ENCODE measurements around the gene DOCK2. TPM values are rescaled to one million over a fixed set of nuclear protein-coding genes. Genes with fewer than 3 reads are reported as not detected.
"Not testable (repeated sequence)": the region's sequence is repeated elsewhere in the genome, so short reads cannot be mapped to it uniquely, and the experiment has no call there.

The DOCK2 gene
- total RNA-seq, 1 experiment from 2014 or later = 0.20 TPM

- no peaks in the 10 kb centered on the region for H3K4me1 ChIP-seq
- H3K36me3 ChIP-seq = no peaks in the 10 kb centered on the region
- H3K9me3 ChIP-seq (replicated peaks) = no peaks in the 10 kb centered on the region
- no peak overlapping the region for H3K4me3 ChIP-seq
- DNase-seq = no peak
- H3K27ac ChIP-seq = no peak overlapping the region
- H3K27me3 ChIP-seq = 0 out of 2 replicates have a peak, but pooled peaks cover 5% of the 10 kb centered on the region
Observed at GRCh38 chr5:169756071-169756765, 119.1 kb downstream of the DOCK2 start.

GRCh38 chr5:169757016-169757415 lies 119.9 kb downstream of the DOCK2 start:
- H3K27me3 ChIP-seq = 0 out of 2 replicates have a peak, but pooled peaks cover 5% of the 10 kb centered on the region
- H3K9me3 ChIP-seq (replicated peaks) = no peaks in the 10 kb centered on the region
- no peak for DNase-seq
- no peak overlapping the region for H3K27ac ChIP-seq
- no peaks in the 10 kb centered on the region for H3K36me3 ChIP-seq
- H3K4me3 ChIP-seq = no peak overlapping the region
- H3K4me1 ChIP-seq = no peaks in the 10 kb centered on the region

- no peaks in the 10 kb centered on the region for H3K9me3 ChIP-seq (replicated peaks)
- no peaks in the 10 kb centered on the region for H3K36me3 ChIP-seq
- 0 out of 2 replicates have a peak, but pooled peaks cover 3% of the 10 kb centered on the region for H3K27me3 ChIP-seq
- no peak overlapping the region for H3K27ac ChIP-seq
- DNase-seq = no peak
- H3K4me1 ChIP-seq = no peaks in the 10 kb centered on the region
- H3K4me3 ChIP-seq = no peak overlapping the region
Observed at GRCh38 chr5:169758886-169759285, 121.8 kb downstream of the DOCK2 start.

- Histone ChIP-seq H3K9me3 (replicated peaks) (no peaks in the 10 kb centered on the region), H3K4me3 (no peak overlapping the region), H3K27ac (no peak overlapping the region), H3K4me1 (no peaks in the 10 kb centered on the region), H3K27me3 (0 out of 2 replicates have a peak, but pooled peaks cover 3% of the 10 kb centered on the region), H3K36me3 (no peaks in the 10 kb centered on the region)
- no peak for DNase-seq
Observed at GRCh38 chr5:169760229-169760628, 123.2 kb downstream of the DOCK2 start.

GRCh38 chr5:169762338-169763095 lies 125.4 kb downstream of the DOCK2 start:
- H3K36me3 ChIP-seq = no peaks in the 10 kb centered on the region
- no peak overlapping the region for H3K4me3 ChIP-seq
- H3K27ac ChIP-seq = no peak overlapping the region
- H3K9me3 ChIP-seq (replicated peaks) = no peaks in the 10 kb centered on the region
- H3K27me3 ChIP-seq = no peaks in the 10 kb centered on the region
- no peak for DNase-seq
- H3K4me1 ChIP-seq = no peaks in the 10 kb centered on the region

GRCh38 chr5:169763376-169764017 lies 126.4 kb downstream of the DOCK2 start:
- Histone ChIP-seq H3K9me3 (replicated peaks) (no peaks in the 10 kb centered on the region), H3K4me3 (no peak overlapping the region), H3K27ac (no peak overlapping the region), H3K36me3 (no peaks in the 10 kb centered on the region), H3K4me1 (no peaks in the 10 kb centered on the region), H3K27me3 (no peaks in the 10 kb centered on the region)
- DNase-seq = no peak

- Histone ChIP-seq H3K27me3 (no peaks in the 10 kb centered on the region), H3K36me3 (no peaks in the 10 kb centered on the region), H3K4me1 (no peaks in the 10 kb centered on the region), H3K9me3 (replicated peaks) (no peaks in the 10 kb centered on the region), H3K4me3 (no peak overlapping the region), H3K27ac (no peak overlapping the region)
- DNase-seq = no peak
Observed at GRCh38 chr5:169764018-169764378, 126.9 kb downstream of the DOCK2 start.

GRCh38 chr5:169765176-169765996 lies 128.3 kb downstream of the DOCK2 start:
- Histone ChIP-seq H3K9me3 (replicated peaks) (no peaks in the 10 kb centered on the region), H3K4me1 (no peaks in the 10 kb centered on the region), H3K36me3 (no peaks in the 10 kb centered on the region), H3K27me3 (no peaks in the 10 kb centered on the region), H3K27ac (no peak overlapping the region), H3K4me3 (no peak overlapping the region)
- no peak for DNase-seq

- not testable (repeated sequence) for H3K27ac ChIP-seq; H3K36me3 ChIP-seq; H3K27me3 ChIP-seq; DNase-seq; H3K4me3 ChIP-seq; H3K4me1 ChIP-seq; H3K9me3 ChIP-seq (replicated peaks)
Observed at GRCh38 chr5:169766943-169767342, 129.9 kb downstream of the DOCK2 start.

- H3K4me3 ChIP-seq = no peak overlapping the region
- no peak for DNase-seq
- H3K4me1 ChIP-seq = no peaks in the 10 kb centered on the region
- H3K27me3 ChIP-seq = no peaks in the 10 kb centered on the region
- no peaks in the 10 kb centered on the region for H3K36me3 ChIP-seq
- H3K27ac ChIP-seq = no peak overlapping the region
- no peaks in the 10 kb centered on the region for H3K9me3 ChIP-seq (replicated peaks)
Observed at GRCh38 chr5:169767938-169768337, 130.9 kb downstream of the DOCK2 start.

GRCh38 chr5:169768416-169768815 lies 131.3 kb downstream of the DOCK2 start:
- Histone ChIP-seq H3K27me3 (no peaks in the 10 kb centered on the region), H3K36me3 (no peaks in the 10 kb centered on the region), H3K4me1 (no peaks in the 10 kb centered on the region), H3K9me3 (replicated peaks) (no peaks in the 10 kb centered on the region), H3K27ac (no peak overlapping the region), H3K4me3 (no peak overlapping the region)
- no peak for DNase-seq

- no peaks in the 10 kb centered on the region for H3K36me3 ChIP-seq
- H3K4me3 ChIP-seq = no peak overlapping the region
- no peaks in the 10 kb centered on the region for H3K27me3 ChIP-seq
- DNase-seq = no peak
- H3K9me3 ChIP-seq (replicated peaks) = no peaks in the 10 kb centered on the region
- no peaks in the 10 kb centered on the region for H3K4me1 ChIP-seq
- H3K27ac ChIP-seq = no peak overlapping the region
Observed at GRCh38 chr5:169770109-169770508, 133.0 kb downstream of the DOCK2 start.

- no peak for DNase-seq
- Histone ChIP-seq H3K27ac (no peak overlapping the region), H3K36me3 (no peaks in the 10 kb centered on the region), H3K27me3 (peaks cover 3% of the 10 kb centered on the region; the same call in 1 of the 2 replicates), H3K9me3 (replicated peaks) (no peaks in the 10 kb centered on the region), H3K4me3 (no peak overlapping the region), H3K4me1 (no peaks in the 10 kb centered on the region)
Observed at GRCh38 chr5:169772256-169772655, 135.2 kb downstream of the DOCK2 start.

- no peak for DNase-seq
- no peak overlapping the region for H3K27ac ChIP-seq
Observed at GRCh38 chr5:169772688-169773087, 135.6 kb downstream of the DOCK2 start.

More at GRCh38 chr5:169772688-169773087, 135.6 kb downstream of the DOCK2 start:
- Histone ChIP-seq H3K4me3 (no peak overlapping the region), H3K36me3 (no peaks in the 10 kb centered on the region), H3K4me1 (no peaks in the 10 kb centered on the region), H3K27me3 (peaks cover 3% of the 10 kb centered on the region; the same call in 1 of the 2 replicates), H3K9me3 (replicated peaks) (no peaks in the 10 kb centered on the region)

Measured in SJCRH30 (cell line).